CD4-positive, CD25-positive, alpha-beta regulatory T cell (primary cell): ENCODE results near the gene ST6GAL1. TPM values are rescaled to one million over a fixed set of nuclear protein-coding genes. Genes with fewer than 3 reads are reported as not detected.
A peak's percentile ranks its signal among the peaks of the same experiment; 100 is the strongest.

Experiments
- ATAC-seq, 2 donors: fragments of 150-1000 bp; cut with Tn5 transposase; one replicate each; pipeline ENCODE4 v1.10.0; 2021; ENCODE audit warnings: low read depth in 2 of 2, moderate number of reproducible peaks in 2 of 2, moderate library complexity in 1 of 2
- DNase-seq, 3 donors: peaks; one replicate each; pipeline versions ENCODE4 v3.0.0 to v3.0.0-alpha.2; 2012 to 2022; ENCODE audit warnings: mixed read lengths in 1 of 3
- H3K27ac ChIP-seq: one replicate; pipeline ENCODE4 v1.7.0; 2013; ENCODE audit warnings: mild to moderate bottlenecking, low read length; ENCODE audit not compliant: insufficient read depth, poor library complexity, severe bottlenecking
- H3K27me3 ChIP-seq: one replicate; pipeline ENCODE4 v1.7.0; 2013; ENCODE audit warnings: low read length; ENCODE audit not compliant: control insufficient read depth, insufficient read depth
- H3K36me3 ChIP-seq: one replicate; pipeline ENCODE4 v1.7.0; 2013; ENCODE audit warnings: mild to moderate bottlenecking, low read length, moderate library complexity; ENCODE audit not compliant: control insufficient read depth, insufficient read depth
- H3K4me1 ChIP-seq: 2 replicates; pipeline ENCODE4 v1.7.0; 2013; ENCODE audit warnings: mild to moderate bottlenecking, low read length; ENCODE audit not compliant: insufficient read depth, control insufficient read depth, poor library complexity, severe bottlenecking
- H3K4me3 ChIP-seq: one replicate; pipeline ENCODE4 v1.7.0; 2013; ENCODE audit warnings: low read depth, mild to moderate bottlenecking, low read length, moderate library complexity
- H3K9me3 ChIP-seq, 2 experiments: 1 replicate in 1 of 2; 2 replicates in 1 of 2; pipeline ENCODE4 v1.7.0; 2013; ENCODE audit warnings: low read length in 2 of 2, mild to moderate bottlenecking in 1 of 2, moderate library complexity in 1 of 2; ENCODE audit not compliant: control insufficient read depth in 2 of 2
- H3K27ac Mint-ChIP-seq, 3 donors: one replicate each; pipeline ENCODE4 v1.8.0; 2020 to 2022; ENCODE audit warnings: mild to moderate bottlenecking in 3 of 3, mixed read lengths in 3 of 3, moderate library complexity in 2 of 3
- H3K27me3 Mint-ChIP-seq: one replicate; pipeline ENCODE4 v1.8.0; 2022; ENCODE audit warnings: mild to moderate bottlenecking, mixed read lengths
- H3K36me3 Mint-ChIP-seq: one replicate; pipeline ENCODE4 v1.8.0; 2020; ENCODE audit warnings: mixed read lengths
- H3K4me1 Mint-ChIP-seq, 4 donors: one replicate each; pipeline ENCODE4 v1.8.0; 2020 to 2022; ENCODE audit warnings: mixed read lengths in 4 of 4, mild to moderate bottlenecking in 1 of 4
- H3K4me3 Mint-ChIP-seq, 4 donors: one replicate each; pipeline ENCODE4 v1.8.0; 2020 to 2022; ENCODE audit warnings: mild to moderate bottlenecking in 4 of 4, mixed read lengths in 4 of 4, moderate library complexity in 3 of 4
- H3K9me3 Mint-ChIP-seq, 7 donors: one replicate each; pipeline ENCODE4 v1.8.0; 2020 to 2022; ENCODE audit warnings: mixed read lengths in 7 of 7, mild to moderate bottlenecking in 3 of 7, moderate library complexity in 2 of 7
- polyA plus RNA-seq, 4 donors: library from polyadenylated mRNA; unstranded; fragments of 300-500 nt; fragmentation: Illumina TruSeq; gene quantifications; one replicate each; pipeline ENCODE4 v1.2.3, GENCODE V29; 2021
- total RNA-seq: library from RNA; stranded (reverse); gene quantifications from one replicate; pipeline ENCODE4 v1.2.3, GENCODE V29; 2022

The ST6GAL1 gene
- total and polyA plus RNA-seq, 5 donors from 2014 or later, result 125 to 184 (median 159) TPM

GRCh38 chr3:187080799-187081450, 150.6 kb downstream of the ST6GAL1 start:
- H3K36me3 Mint-ChIP-seq, result peaks cover 24% of the 10 kb centered on the region
- DNase-seq (no peak), ATAC-seq (no peak)
- H3K4me1 ChIP-seq, result peaks cover 3% of the 10 kb centered on the region
- peak overlapping the region in 1 of 3 donors; percentile 67 for H3K27ac Mint-ChIP-seq
- H3K27me3 Mint-ChIP-seq, result no peaks in the 10 kb centered on the region
- H3K36me3 ChIP-seq, result peaks cover 34% of the 10 kb centered on the region
- H3K4me3 ChIP-seq, result no peak overlapping the region
- H3K9me3 Mint-ChIP-seq, result peaks cover 0 to 4% (median 0%) of the 10 kb centered on the region in 7 donors
- H3K4me1 Mint-ChIP-seq, result peaks cover 14 to 19% (median 15%) of the 10 kb centered on the region in 4 donors
- no peak overlapping the region for H3K4me3 Mint-ChIP-seq
- H3K27me3 ChIP-seq, result no peaks in the 10 kb centered on the region
- H3K9me3 ChIP-seq, result no peaks in the 10 kb centered on the region
- H3K27ac ChIP-seq, result no peak overlapping the region

GRCh38 chr3:187082758-187083375, 152.5 kb downstream of the ST6GAL1 start:
- Histone ChIP-seq H3K27me3 (no peaks in the 10 kb centered on the region), H3K9me3 (peaks cover 3 to 9% of the 10 kb centered on the region in 2 experiments), H3K4me3 (no peak overlapping the region), H3K4me1 (peaks cover 3% of the 10 kb centered on the region), H3K36me3 (peaks cover 14% of the 10 kb centered on the region), H3K27ac (no peak overlapping the region)
- Mint-ChIP-seq H3K4me1 (peaks cover 10 to 15% (median 13%) of the 10 kb centered on the region in 4 donors), H3K9me3 (peaks cover 0 to 10% (median 2%) of the 10 kb centered on the region in 7 donors), H3K27ac (peak overlapping the region in 1 of 3 donors; percentile 60), H3K36me3 (peaks cover 18% of the 10 kb centered on the region), H3K4me3 (no peak overlapping the region), H3K27me3 (no peaks in the 10 kb centered on the region)
- ATAC-seq (no peak), DNase-seq (no peak)

GRCh38 chr3:187084126-187084525, 153.8 kb downstream of the ST6GAL1 start:
- ATAC-seq (no peak), DNase-seq (no peak)
- H3K4me1 ChIP-seq, result peaks cover 3% of the 10 kb centered on the region
- no peak overlapping the region for H3K4me3 ChIP-seq
- Mint-ChIP-seq H3K27ac (peak overlapping the region in 2 of 3 donors; percentile 13 to 35), H3K9me3 (peaks cover 1 to 19% (median 9%) of the 10 kb centered on the region in 7 donors), H3K4me3 (peak overlapping the region in 1 of 4 donors; percentile 24), H3K4me1 (peaks cover 9 to 15% (median 13%) of the 10 kb centered on the region in 4 donors), H3K27me3 (no peaks in the 10 kb centered on the region), H3K36me3 (peaks cover 7% of the 10 kb centered on the region)
- no peaks in the 10 kb centered on the region for H3K27me3 ChIP-seq
- no peak overlapping the region for H3K27ac ChIP-seq
- H3K9me3 ChIP-seq, result peaks cover 14 to 18% of the 10 kb centered on the region in 2 experiments
- peaks cover 3% of the 10 kb centered on the region for H3K36me3 ChIP-seq

GRCh38 chr3:187084580-187084979, 154.3 kb downstream of the ST6GAL1 start:
- ATAC-seq (no peak), DNase-seq (no peak)
- Histone ChIP-seq H3K27me3 (no peaks in the 10 kb centered on the region), H3K36me3 (no peaks in the 10 kb centered on the region), H3K4me1 (peaks cover 3% of the 10 kb centered on the region), H3K9me3 (peaks cover 15 to 18% of the 10 kb centered on the region in 2 experiments), H3K27ac (no peak overlapping the region), H3K4me3 (no peak overlapping the region)
- peak overlapping the region; percentile 13 to 87 (median 35) for H3K27ac Mint-ChIP-seq
- peak overlapping the region in 2 of 4 donors; percentile 3 to 24 for H3K4me3 Mint-ChIP-seq
- H3K4me1 Mint-ChIP-seq, result peaks cover 9 to 15% (median 13%) of the 10 kb centered on the region in 4 donors
- H3K36me3 Mint-ChIP-seq, result peaks cover 7% of the 10 kb centered on the region
- peaks cover 1 to 21% (median 9%) of the 10 kb centered on the region in 7 donors for H3K9me3 Mint-ChIP-seq
- no peaks in the 10 kb centered on the region for H3K27me3 Mint-ChIP-seq

GRCh38 chr3:187085021-187085666, 154.8 kb downstream of the ST6GAL1 start:
- H3K4me3 ChIP-seq, result no peak overlapping the region
- ATAC-seq (no peak), DNase-seq (no peak)
- no peak overlapping the region for H3K27ac ChIP-seq
- H3K9me3 ChIP-seq, result peaks cover 15 to 18% of the 10 kb centered on the region in 2 experiments
- no peaks in the 10 kb centered on the region for H3K36me3 ChIP-seq
- H3K27me3 ChIP-seq, result no peaks in the 10 kb centered on the region
- H3K36me3 Mint-ChIP-seq, result peaks cover 7% of the 10 kb centered on the region
- H3K4me1 ChIP-seq, result peaks cover 3% of the 10 kb centered on the region
- no peak overlapping the region for H3K4me3 Mint-ChIP-seq
- no peaks in the 10 kb centered on the region for H3K27me3 Mint-ChIP-seq
- peaks cover 1 to 23% (median 9%) of the 10 kb centered on the region in 7 donors for H3K9me3 Mint-ChIP-seq
- peaks cover 9 to 15% (median 11%) of the 10 kb centered on the region in 4 donors for H3K4me1 Mint-ChIP-seq
- H3K27ac Mint-ChIP-seq, result peak overlapping the region in 1 of 3 donors; percentile 13

GRCh38 chr3:187085933-187086332, 155.6 kb downstream of the ST6GAL1 start:
- ATAC-seq (no peak), DNase-seq (no peak)
- Mint-ChIP-seq H3K36me3 (peaks cover 7% of the 10 kb centered on the region), H3K27ac (no peak overlapping the region), H3K4me3 (no peak overlapping the region), H3K4me1 (peaks cover 9 to 15% (median 10%) of the 10 kb centered on the region in 4 donors), H3K27me3 (no peaks in the 10 kb centered on the region), H3K9me3 (peaks cover 1 to 24% (median 9%) of the 10 kb centered on the region in 7 donors)
- Histone ChIP-seq H3K27ac (no peak overlapping the region), H3K9me3 (peaks cover 15 to 18% of the 10 kb centered on the region in 2 experiments), H3K4me3 (no peak overlapping the region), H3K4me1 (peaks cover 3% of the 10 kb centered on the region), H3K27me3 (no peaks in the 10 kb centered on the region), H3K36me3 (no peaks in the 10 kb centered on the region)

GRCh38 chr3:187086831-187087230, 156.5 kb downstream of the ST6GAL1 start:
- Mint-ChIP-seq H3K9me3 (peaks cover 1 to 26% (median 9%) of the 10 kb centered on the region in 7 donors), H3K27me3 (no peaks in the 10 kb centered on the region), H3K4me1 (peaks cover 8 to 15% (median 10%) of the 10 kb centered on the region in 4 donors), H3K36me3 (peaks cover 7% of the 10 kb centered on the region), H3K4me3 (no peak overlapping the region), H3K27ac (no peak overlapping the region)
- Histone ChIP-seq H3K27ac (no peak overlapping the region), H3K27me3 (no peaks in the 10 kb centered on the region), H3K4me1 (peaks cover 3% of the 10 kb centered on the region), H3K36me3 (no peaks in the 10 kb centered on the region), H3K9me3 (peaks cover 15 to 18% of the 10 kb centered on the region in 2 experiments), H3K4me3 (no peak overlapping the region)
- DNase-seq (no peak), ATAC-seq (no peak)
